ENCODE data around the gene PRSS57. TPM values are rescaled to one million over a fixed set of nuclear protein-coding genes. Genes with fewer than 3 reads are reported as not detected.

Gene PRSS57
- total RNA-seq, 2 donors from 2014 or later, result not detected

- ATAC-seq (ENCODE audit: insufficient number of reproducible peaks, low FRiP score, low read depth), result peak; percentile 77
- H3K4me1 ChIP-seq (ENCODE audit: control insufficient read depth in 1 of 2, low read depth in 2 of 2), result peaks cover 14 to 23% of the 10 kb centered on the region in 2 donors
- peak; percentile 35 for TF ChIP-seq CTCF (IDR thresholded peaks at IDR 0.05)
These were observed 14.8 kb downstream of the PRSS57 start for GRCh38 chr19:680287-681028.

GRCh38 chr19:679418-680286 lies 15.6 kb downstream of the PRSS57 start:
- ATAC-seq (ENCODE audit: insufficient number of reproducible peaks, low FRiP score, low read depth), result no peak

More at GRCh38 chr19:680287-681028, 14.8 kb downstream of the PRSS57 start:
- Histone ChIP-seq H3K27me3 (replicated peaks; ENCODE audit: insufficient read depth) (no peaks in the 10 kb centered on the region), H3K27ac (peak overlapping the region; percentile 96 to 99), H3K9me3 (no peaks in the 10 kb centered on the region), H3K4me3 (peak overlapping the region; percentile 76), H3K36me3 (peaks cover 6% of the 10 kb centered on the region)
- DNase-seq (ENCODE audit: low spot score), result peak; percentile 96

GRCh38 chr19:678791-679388 lies 16.4 kb downstream of the PRSS57 start:
- H3K36me3 ChIP-seq, result peaks cover 6% of the 10 kb centered on the region
- H3K27me3 ChIP-seq (replicated peaks; ENCODE audit: insufficient read depth), result no peaks in the 10 kb centered on the region
- peaks cover 14 to 23% of the 10 kb centered on the region in 2 donors for H3K4me1 ChIP-seq (ENCODE audit: control insufficient read depth in 1 of 2, low read depth in 2 of 2)
- no peak for DNase-seq (ENCODE audit: low spot score)
- H3K9me3 ChIP-seq, result no peaks in the 10 kb centered on the region
- no peak for ATAC-seq (ENCODE audit: insufficient number of reproducible peaks, low FRiP score, low read depth)
- H3K4me3 ChIP-seq, result peak overlapping the region; percentile 76
- TF ChIP-seq CTCF (IDR thresholded peaks at IDR 0.05), result no peak
- peak overlapping the region; percentile 96 to 99 for H3K27ac ChIP-seq

More at GRCh38 chr19:679418-680286, 15.6 kb downstream of the PRSS57 start:
- Histone ChIP-seq H3K36me3 (peaks cover 6% of the 10 kb centered on the region), H3K9me3 (no peaks in the 10 kb centered on the region), H3K27me3 (replicated peaks; ENCODE audit: insufficient read depth) (no peaks in the 10 kb centered on the region), H3K4me1 (ENCODE audit: control insufficient read depth in 1 of 2, low read depth in 2 of 2) (peaks cover 14 to 23% of the 10 kb centered on the region in 2 donors), H3K4me3 (peak overlapping the region; percentile 76), H3K27ac (peak overlapping the region; percentile 96 to 99)
- TF ChIP-seq CTCF (IDR thresholded peaks at IDR 0.05), result no peak
- DNase-seq (ENCODE audit: low spot score), result no peak

- Histone ChIP-seq H3K27me3 (replicated peaks; ENCODE audit: insufficient read depth) (no peaks in the 10 kb centered on the region), H3K4me3 (peak overlapping the region; percentile 97), H3K9me3 (no peaks in the 10 kb centered on the region), H3K27ac (peak overlapping the region; percentile 96 to 99), H3K36me3 (peaks cover 6% of the 10 kb centered on the region), H3K4me1 (ENCODE audit: control insufficient read depth in 1 of 2, low read depth in 2 of 2) (peaks cover 14 to 23% of the 10 kb centered on the region in 2 donors)
- ATAC-seq (ENCODE audit: insufficient number of reproducible peaks, low FRiP score, low read depth) (no peak), DNase-seq (ENCODE audit: low spot score) (no peak)
- TF ChIP-seq CTCF (IDR thresholded peaks at IDR 0.05), result no peak
These were observed 17.4 kb downstream of the PRSS57 start for GRCh38 chr19:677601-678436.

All from thoracic aorta (tissue), 2 donors.